K562 (cell line): Measurements from ENCODE around the gene LDLR. TPM values are rescaled to one million over a fixed set of nuclear protein-coding genes. Genes with fewer than 3 reads are reported as not detected.
A peak's percentile ranks its signal among the peaks of the same experiment; 100 is the strongest.
"Not testable (repeated sequence)": the region's sequence is repeated elsewhere in the genome, so short reads cannot be mapped to it uniquely, and the experiment has no call there.

Experiments used
- ATAC-seq: fragments of 200-7000 bp; cut with Tn5 transposase; 3 replicates; pipeline ENCODE4 v1.9.1; 2020; ENCODE audit warnings: moderate library complexity
- BruUV-seq: library from RNA; stranded (reverse); fragments of 400-500 nt; replicated peaks from 2 replicates; lab custom pipeline; 2021; lab: Mats Ljungman, UMichigan
- CTCF ChIA-PET: fragments of 300-600 bp; formaldehyde crosslinking; extraction: SDS; loops from one replicate; lab custom pipeline; 2021; ENCODE audit warnings: low intra/inter-chr PET ratio; lab: Yijun Ruan, JAX
- POLR2A ChIA-PET: fragments of 300-600, 350-650 bp; sonication (Branson Sonifier 250); formaldehyde crosslinking; extraction: SDS; loops from one replicate; lab custom pipeline; 2021; ENCODE audit warnings: antibody characterized with exemption, inconsistent platforms; lab: Yijun Ruan, JAX
- DNase-seq, 4 experiments: peaks; one replicate each; pipeline versions ENCODE4 v3.0.0 to v3.0.0-alpha.2; 2011 to 2018; ENCODE audit warnings: low spot score in 3 of 4, mixed read lengths in 3 of 4; ENCODE audit errors: extremely low read depth in 1 of 4
- FAIRE-seq: peaks from 2 replicates; lab custom pipeline; 2011; peaks lifted over from hg19 to GRCh38; lab: Jason Lieb, UNC
- H2AFZ ChIP-seq: 2 replicates; pipeline ENCODE4 v1.6.0; 2011; ENCODE audit warnings: low read depth, low read length, control low read depth, inconsistent platforms
- H3K27ac ChIP-seq: fragments of 200-600 bp; 3 replicates; pipeline ENCODE4 v1.8.0; 2011; ENCODE audit warnings: low read depth, mild to moderate bottlenecking, control low read depth, inconsistent platforms, low read length, moderate library complexity, mixed read lengths; ENCODE audit errors: extremely low read depth
- H3K27me3 ChIP-seq, 2 experiments: fragments of 300-600 bp in 1 of 2; 2 replicates in 1 of 2; 3 replicates in 1 of 2; pipeline versions ENCODE4 v1.6.0 to v1.8.0; 2011; ENCODE audit warnings: inconsistent platforms in 2 of 2, low read length in 2 of 2, mild to moderate bottlenecking in 1 of 2, mixed read lengths in 1 of 2, moderate library complexity in 1 of 2; ENCODE audit not compliant: control insufficient read depth in 2 of 2, insufficient read depth in 2 of 2
- H3K36me3 ChIP-seq: fragments of 300-600 bp; 3 replicates; pipeline ENCODE4 v1.8.0; 2011; ENCODE audit warnings: mild to moderate bottlenecking, low read length, inconsistent platforms; ENCODE audit not compliant: control insufficient read depth, insufficient read depth
- H3K4me1 ChIP-seq, 2 experiments: fragments of 200-600 bp in 1 of 2; replicated peaks in 1 of 2; 2 replicates in 1 of 2; 3 replicates in 1 of 2; pipeline versions ENCODE4 v1.5.1 to v1.8.0; 2011; ENCODE audit warnings: inconsistent platforms in 2 of 2, low read length in 2 of 2, mild to moderate bottlenecking in 1 of 2, mixed read lengths in 1 of 2, moderate library complexity in 1 of 2; ENCODE audit not compliant: control insufficient read depth in 2 of 2, insufficient read depth in 2 of 2
- H3K4me2 ChIP-seq: 2 replicates; pipeline ENCODE4 v1.6.1; 2011; ENCODE audit warnings: low read length, control low read depth, inconsistent platforms, mixed read lengths; ENCODE audit not compliant: insufficient read depth
- H3K4me3 ChIP-seq: fragments of 200-600 bp; sonication (generic), shearing (Covaris generic); 2 replicates; pipeline ENCODE4 v1.5.1; 2016; ENCODE audit warnings: control low read depth, inconsistent platforms
- H3K79me2 ChIP-seq: fragments of 200-600 bp; 3 replicates; pipeline ENCODE4 v1.8.0; 2011; ENCODE audit warnings: low read length, inconsistent platforms; ENCODE audit not compliant: control insufficient read depth, insufficient read depth
- H3K9ac ChIP-seq, 2 experiments: 2 replicates each; pipeline versions ENCODE4 v1.6.0 to v1.6.1; 2011; ENCODE audit warnings: low read depth in 2 of 2, low read length in 2 of 2, control low read depth in 1 of 2, inconsistent platforms in 1 of 2, mild to moderate bottlenecking in 1 of 2, mixed read lengths in 1 of 2; ENCODE audit not compliant: insufficient read depth in 1 of 2
- H3K9me1 ChIP-seq: one replicate; pipeline ENCODE4 v1.6.0; 2011; ENCODE audit warnings: inconsistent platforms, mild to moderate bottlenecking, low read length, moderate library complexity; ENCODE audit not compliant: control insufficient read depth, insufficient read depth
- H3K9me3 ChIP-seq: replicated peaks from 2 replicates; pipeline ENCODE4 v1.5.1; 2011; ENCODE audit warnings: low read depth, low read length, inconsistent platforms; ENCODE audit not compliant: control insufficient read depth, insufficient read depth
- H4K20me1 ChIP-seq: replicated peaks from 2 replicates; pipeline ENCODE4 v1.6.1; 2011; ENCODE audit warnings: low read length, inconsistent platforms, mixed read lengths; ENCODE audit not compliant: control insufficient read depth, insufficient read depth
- POLR2A ChIP-seq: fragments of 450-650 bp; conservative IDR thresholded peaks from 2 replicates; pipeline ENCODE4 v1.6.1; 2016
- POLR2G ChIP-seq: fragments of 200-400 bp; formaldehyde crosslinking; IDR thresholded peaks from 2 replicates; pipeline ENCODE4 v1.6.1; 2017; ENCODE audit warnings: low read depth, mild to moderate bottlenecking, antibody characterized with exemption, low read length, moderate library complexity
- SUPT5H ChIP-seq: fragments of 450-650 bp; IDR thresholded peaks from 2 replicates; pipeline ENCODE4 v1.6.1; 2016
- WGBS: fragments of 100-300 bp; shearing (Covaris generic); methylation state at CpG from one replicate; pipeline ENCODE4 v1.1.6; 2016; ENCODE audit warnings: low coverage, mixed read lengths; ENCODE audit not compliant: insufficient coverage; ENCODE audit errors: missing lambda C conversion rate; 5-methylcytosine and 5-hydroxymethylcytosine counted together
- in situ Hi-C: fragments of 300-500 bp; cut with MboI; formaldehyde crosslinking; loops from 4 replicates; pipeline ENCODE4 v1.15.0; 2018; ENCODE audit warnings: inconsistent platforms, mixed read lengths
- intact Hi-C: fragments of 100-400 bp; cut with micrococcal nuclease; formaldehyde crosslinking; loops from 2 replicates; pipeline ENCODE4 v1.14.2; 2022
- polyA plus RNA-seq, 8 experiments: library from polyadenylated mRNA; depleted of rRNA in 4 of 8; stranded (reverse) in 5 of 8; unstranded in 3 of 8; fragments of >200 nt; fragmentation: Nextera tagmentation in 2 of 8; fragmentation: Illumina TruSeq in 1 of 8; extraction: Ambion mirVana in 2 of 8; extraction: Trizol in 1 of 8; gene quantifications; 2 replicates each; pipeline versions ENCODE4 v1.2.1 to v1.2.3, GENCODE V29; 2011 to 2014; ENCODE audit warnings: inconsistent platforms in 1 of 8, missing spikeins in 1 of 8
- total RNA-seq, 7 experiments: library from RNA; depleted of rRNA in 6 of 7; stranded (reverse); fragments of >200 nt in 6 of 7; fragmentation: Illumina TruSeq in 2 of 7; extraction: Trizol in 2 of 7; gene quantifications; 2 replicates each; pipeline versions ENCODE4 v1.2.1 to v1.2.3, GENCODE V29; 2011 to 2021; ENCODE audit warnings: low replicate concordance in 1 of 7
- TF ChIP-seq, protein P1 (sequence below): sonication (generic); formaldehyde crosslinking; IDR thresholded peaks from 2 replicates; pipeline ENCODE4 v1.8.1; 2023; ENCODE audit warnings: mild to moderate bottlenecking, missing genetic modification reagents

LDLR gene
- total and polyA plus RNA-seq, 9 of the 15 experiments (the other 6 are each of a cell fraction or from before 2014, with no cell fraction given) = 19.9 to 114 (median 56.3) TPM

DNA sequence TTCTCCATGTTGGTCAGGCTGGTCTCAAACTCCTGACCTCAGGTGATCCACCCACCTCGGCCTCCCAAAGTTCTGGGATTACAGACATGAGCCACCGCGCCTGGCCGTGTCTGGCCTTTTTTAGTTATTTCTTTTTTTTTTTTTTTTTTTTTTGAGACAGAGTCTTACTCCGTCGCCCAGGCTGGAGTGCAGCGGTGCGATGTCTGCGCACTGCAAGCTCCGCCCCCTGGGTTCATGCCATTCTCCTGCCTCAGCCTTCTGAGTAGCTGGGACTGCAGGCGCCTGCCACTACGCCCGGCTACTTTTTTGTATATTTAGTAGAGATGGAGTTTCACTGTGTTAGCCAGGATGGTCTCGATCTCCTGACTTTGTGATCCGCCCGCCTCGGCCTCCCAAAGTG lies 32.7 kb downstream of the LDLR start:
- intact Hi-C loops, H3K4me2 ChIP-seq, H3K4me3 ChIP-seq, FAIRE-seq, H4K20me1 ChIP-seq, CTCF ChIA-PET, BruUV-seq, H3K27me3 ChIP-seq, H3K9ac ChIP-seq, H2AFZ ChIP-seq, ATAC-seq, in situ Hi-C loops, DNase-seq, H3K4me1 ChIP-seq, H3K9me3 ChIP-seq, H3K27ac ChIP-seq, H3K9me1 ChIP-seq: not testable (repeated sequence)
- H3K79me2 ChIP-seq = peaks cover 20% of the 10 kb centered on the region
- TF ChIP-seq SUPT5H (0 out of 2 replicates have a peak, but pooled peaks have one; percentile 36), POLR2A (peak; percentile 47), POLR2G (0 out of 2 replicates have a peak, but pooled peaks have one; percentile 39)
- TF ChIP-seq, protein P1, sequence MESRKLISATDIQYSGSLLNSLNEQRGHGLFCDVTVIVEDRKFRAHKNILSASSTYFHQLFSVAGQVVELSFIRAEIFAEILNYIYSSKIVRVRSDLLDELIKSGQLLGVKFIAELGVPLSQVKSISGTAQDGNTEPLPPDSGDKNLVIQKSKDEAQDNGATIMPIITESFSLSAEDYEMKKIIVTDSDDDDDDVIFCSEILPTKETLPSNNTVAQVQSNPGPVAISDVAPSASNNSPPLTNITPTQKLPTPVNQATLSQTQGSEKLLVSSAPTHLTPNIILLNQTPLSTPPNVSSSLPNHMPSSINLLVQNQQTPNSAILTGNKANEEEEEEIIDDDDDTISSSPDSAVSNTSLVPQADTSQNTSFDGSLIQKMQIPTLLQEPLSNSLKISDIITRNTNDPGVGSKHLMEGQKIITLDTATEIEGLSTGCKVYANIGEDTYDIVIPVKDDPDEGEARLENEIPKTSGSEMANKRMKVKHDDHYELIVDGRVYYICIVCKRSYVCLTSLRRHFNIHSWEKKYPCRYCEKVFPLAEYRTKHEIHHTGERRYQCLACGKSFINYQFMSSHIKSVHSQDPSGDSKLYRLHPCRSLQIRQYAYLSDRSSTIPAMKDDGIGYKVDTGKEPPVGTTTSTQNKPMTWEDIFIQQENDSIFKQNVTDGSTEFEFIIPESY (CRISPR knock-in tag) = peak; percentile 55; the same call in 1 of the 2 replicates
- POLR2A ChIA-PET = interaction anchor here (1.2 to 1.8 kb wide), 2 partner anchors 8 to 10 kb away, joined by 4 to 6 read pairs; no protein-coding TSS in a partner anchor
- WGBS = 98% methylated on average over 8 of the region's 17 CpGs
- peaks cover 91% of the 10 kb centered on the region for H3K36me3 ChIP-seq
